OCI-LY1 (cell line): Measurements from ENCODE around the gene RGS7.

ENCODE experiments used
- CTCF ChIP-seq: fragments of 200-600 bp; sonication (generic), shearing (Covaris generic); IDR thresholded peaks from 2 replicates; pipeline ENCODE4 v1.5.1; 2017; ENCODE audit warnings: mild to moderate bottlenecking, antibody characterized with exemption, low read length, moderate library complexity, mixed read lengths
- EZH2 ChIP-seq: fragments of 200-600 bp; sonication (generic), shearing (Covaris generic); IDR thresholded peaks from 2 replicates; pipeline ENCODE4 v1.8.0; 2017; ENCODE audit warnings: borderline replicate concordance, mixed run types, mild to moderate bottlenecking, antibody characterized with exemption, low read length, moderate library complexity, mixed read lengths

DNA sequence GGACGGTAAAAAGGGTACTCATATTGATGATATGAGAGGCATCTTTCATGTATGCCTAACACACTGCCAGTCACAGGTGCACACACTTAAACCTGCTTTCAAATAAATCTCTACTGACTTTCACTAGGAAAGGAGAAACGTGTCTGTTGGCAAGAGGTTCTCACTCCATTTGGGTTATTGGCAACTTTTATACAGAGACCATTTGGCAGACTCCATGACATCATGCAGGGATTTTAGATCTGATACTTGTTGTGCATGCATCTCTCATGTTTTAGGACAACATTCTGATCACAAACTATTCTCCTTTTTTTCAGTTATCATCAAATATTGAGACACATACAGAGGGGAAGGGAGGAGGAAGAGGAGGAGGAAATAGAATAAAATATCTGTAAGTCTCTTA lies 31.5 kb downstream of the RGS7 start:
- TF ChIP-seq CTCF, result no peak
- no peak for TF ChIP-seq EZH2
